Measurements from ENCODE around the gene CNTNAP2.

Gene CNTNAP2

GRCh38 chr7:148391591-148391990 lies 2275.0 kb downstream of the CNTNAP2 start:
- no peaks in the 10 kb centered on the region for H3K36me3 ChIP-seq (ENCODE audit: control insufficient read depth, insufficient read depth, low read length, severe bottlenecking)
- H3K9ac ChIP-seq (ENCODE audit: low read length) = no peak overlapping the region
- H3K9me3 ChIP-seq (ENCODE audit: control insufficient read depth, low read length) = no peaks in the 10 kb centered on the region
- no peak for DNase-seq (ENCODE audit: low read depth)
- H3K4me3 ChIP-seq (ENCODE audit: low read length) = no peak overlapping the region
- no peaks in the 10 kb centered on the region for H3K4me1 ChIP-seq (ENCODE audit: control insufficient read depth, insufficient read depth, low read length)
- H3K27me3 ChIP-seq (replicated peaks; ENCODE audit: control insufficient read depth, insufficient read depth, low read length) = peaks cover 14% of the 10 kb centered on the region

GRCh38 chr7:148394582-148394981 lies 2278.0 kb downstream of the CNTNAP2 start:
- H3K27me3 ChIP-seq (replicated peaks; ENCODE audit: control insufficient read depth, insufficient read depth, low read length) = peaks cover 21% of the 10 kb centered on the region
- no peak overlapping the region for H3K4me3 ChIP-seq (ENCODE audit: low read length)
- H3K36me3 ChIP-seq (ENCODE audit: control insufficient read depth, insufficient read depth, low read length, severe bottlenecking) = no peaks in the 10 kb centered on the region
- no peak for DNase-seq (ENCODE audit: low read depth)
- H3K9ac ChIP-seq (ENCODE audit: low read length) = no peak overlapping the region
- H3K4me1 ChIP-seq (ENCODE audit: control insufficient read depth, insufficient read depth, low read length) = no peaks in the 10 kb centered on the region
- H3K9me3 ChIP-seq (ENCODE audit: control insufficient read depth, low read length) = no peaks in the 10 kb centered on the region

- H3K9me3 ChIP-seq (ENCODE audit: control insufficient read depth, low read length) = no peaks in the 10 kb centered on the region
- no peak for DNase-seq (ENCODE audit: low read depth)
- H3K4me3 ChIP-seq (ENCODE audit: low read length) = no peak overlapping the region
- no peak overlapping the region for H3K9ac ChIP-seq (ENCODE audit: low read length)
- no peaks in the 10 kb centered on the region for H3K36me3 ChIP-seq (ENCODE audit: control insufficient read depth, insufficient read depth, low read length, severe bottlenecking)
- H3K4me1 ChIP-seq (ENCODE audit: control insufficient read depth, insufficient read depth, low read length) = no peaks in the 10 kb centered on the region
- H3K27me3 ChIP-seq (replicated peaks; ENCODE audit: control insufficient read depth, insufficient read depth, low read length) = peaks cover 25% of the 10 kb centered on the region
These were observed 2278.8 kb downstream of the CNTNAP2 start for GRCh38 chr7:148395352-148395811.

DNA sequence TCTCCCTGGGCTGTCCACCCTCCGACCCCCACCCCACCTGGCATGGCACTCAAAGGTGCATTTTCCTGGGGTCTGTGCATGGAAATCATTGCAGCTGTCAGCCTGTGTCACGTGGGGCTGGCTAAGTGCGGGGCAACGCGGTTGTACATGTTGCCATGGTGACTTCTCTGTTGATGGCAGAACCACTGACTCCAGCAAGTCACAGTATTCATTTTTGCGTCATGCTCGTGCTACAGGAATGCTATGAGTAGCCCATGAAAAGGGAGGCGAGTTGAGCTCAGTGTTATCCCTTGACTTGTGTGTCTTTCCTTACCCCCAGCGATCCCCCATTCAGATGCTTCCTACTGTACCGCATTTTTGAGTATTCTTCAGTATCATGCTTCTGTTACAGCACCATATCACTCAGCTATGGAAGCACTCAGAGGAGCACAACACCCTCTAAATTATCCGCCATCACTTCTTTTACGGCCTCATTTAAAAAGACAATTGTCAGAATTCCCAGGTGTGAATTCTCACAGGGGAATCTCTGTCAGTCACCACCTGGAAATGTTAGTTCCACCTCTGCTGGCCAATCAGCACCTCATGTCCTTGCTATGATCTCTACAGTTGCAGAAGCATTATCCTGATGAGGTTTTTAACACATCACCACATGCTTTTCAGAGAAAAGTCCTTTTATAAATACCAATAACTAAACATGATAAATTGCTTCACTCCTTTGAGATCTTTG lies 2279.6 kb downstream of the CNTNAP2 start:
- Histone ChIP-seq H3K36me3 (ENCODE audit: control insufficient read depth, insufficient read depth, low read length, severe bottlenecking) (no peaks in the 10 kb centered on the region), H3K4me3 (ENCODE audit: low read length) (no peak overlapping the region), H3K9me3 (ENCODE audit: control insufficient read depth, low read length) (no peaks in the 10 kb centered on the region), H3K9ac (ENCODE audit: low read length) (no peak overlapping the region), H3K4me1 (ENCODE audit: control insufficient read depth, insufficient read depth, low read length) (no peaks in the 10 kb centered on the region), H3K27me3 (replicated peaks; ENCODE audit: control insufficient read depth, insufficient read depth, low read length) (peaks cover 26% of the 10 kb centered on the region)
- no peak for DNase-seq (ENCODE audit: low read depth)

GRCh38 chr7:148397056-148397455 lies 2280.5 kb downstream of the CNTNAP2 start:
- DNase-seq (ENCODE audit: low read depth) = no peak
- H3K4me1 ChIP-seq (ENCODE audit: control insufficient read depth, insufficient read depth, low read length) = no peaks in the 10 kb centered on the region

GRCh38 chr7:148397551-148397950 lies 2280.9 kb downstream of the CNTNAP2 start:
- Histone ChIP-seq H3K27me3 (replicated peaks; ENCODE audit: control insufficient read depth, insufficient read depth, low read length) (peaks cover 23% of the 10 kb centered on the region), H3K4me3 (ENCODE audit: low read length) (no peak overlapping the region), H3K4me1 (ENCODE audit: control insufficient read depth, insufficient read depth, low read length) (no peaks in the 10 kb centered on the region), H3K9me3 (ENCODE audit: control insufficient read depth, low read length) (no peaks in the 10 kb centered on the region), H3K9ac (ENCODE audit: low read length) (no peak overlapping the region), H3K36me3 (ENCODE audit: control insufficient read depth, insufficient read depth, low read length, severe bottlenecking) (no peaks in the 10 kb centered on the region)
- DNase-seq (ENCODE audit: low read depth) = no peak

More at GRCh38 chr7:148397056-148397455, 2280.5 kb downstream of the CNTNAP2 start:
- H3K27me3 ChIP-seq (replicated peaks; ENCODE audit: control insufficient read depth, insufficient read depth, low read length) = peaks cover 26% of the 10 kb centered on the region
- H3K36me3 ChIP-seq (ENCODE audit: control insufficient read depth, insufficient read depth, low read length, severe bottlenecking) = no peaks in the 10 kb centered on the region
- no peak overlapping the region for H3K9ac ChIP-seq (ENCODE audit: low read length)
- H3K4me3 ChIP-seq (ENCODE audit: low read length) = no peak overlapping the region
- H3K9me3 ChIP-seq (ENCODE audit: control insufficient read depth, low read length) = no peaks in the 10 kb centered on the region

DNA sequence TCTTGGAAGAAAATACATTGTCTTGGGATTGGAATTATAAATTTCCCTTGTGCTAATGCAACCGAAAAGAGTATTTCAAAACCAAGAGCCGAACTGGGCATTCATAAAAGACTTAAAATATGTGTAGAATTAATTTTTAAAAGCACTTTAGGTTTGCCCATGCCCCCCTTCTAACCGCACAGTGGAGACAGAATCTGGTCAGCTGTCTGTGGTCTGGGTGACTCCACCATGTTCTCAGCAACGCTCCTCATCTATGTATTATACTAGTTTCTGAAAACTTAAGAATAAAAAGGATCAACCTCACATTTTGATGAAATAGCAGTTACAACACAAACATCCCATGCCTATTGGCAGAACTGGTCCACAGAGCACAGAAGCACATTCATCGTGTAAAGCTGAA lies 2281.4 kb downstream of the CNTNAP2 start:
- H3K36me3 ChIP-seq (ENCODE audit: control insufficient read depth, insufficient read depth, low read length, severe bottlenecking) = no peaks in the 10 kb centered on the region
- H3K4me1 ChIP-seq (ENCODE audit: control insufficient read depth, insufficient read depth, low read length) = no peaks in the 10 kb centered on the region
- H3K9me3 ChIP-seq (ENCODE audit: control insufficient read depth, low read length) = no peaks in the 10 kb centered on the region
- no peak for DNase-seq (ENCODE audit: low read depth)
- H3K9ac ChIP-seq (ENCODE audit: low read length) = no peak overlapping the region
- H3K4me3 ChIP-seq (ENCODE audit: low read length) = no peak overlapping the region
- peaks cover 21% of the 10 kb centered on the region for H3K27me3 ChIP-seq (replicated peaks; ENCODE audit: control insufficient read depth, insufficient read depth, low read length)

DNA sequence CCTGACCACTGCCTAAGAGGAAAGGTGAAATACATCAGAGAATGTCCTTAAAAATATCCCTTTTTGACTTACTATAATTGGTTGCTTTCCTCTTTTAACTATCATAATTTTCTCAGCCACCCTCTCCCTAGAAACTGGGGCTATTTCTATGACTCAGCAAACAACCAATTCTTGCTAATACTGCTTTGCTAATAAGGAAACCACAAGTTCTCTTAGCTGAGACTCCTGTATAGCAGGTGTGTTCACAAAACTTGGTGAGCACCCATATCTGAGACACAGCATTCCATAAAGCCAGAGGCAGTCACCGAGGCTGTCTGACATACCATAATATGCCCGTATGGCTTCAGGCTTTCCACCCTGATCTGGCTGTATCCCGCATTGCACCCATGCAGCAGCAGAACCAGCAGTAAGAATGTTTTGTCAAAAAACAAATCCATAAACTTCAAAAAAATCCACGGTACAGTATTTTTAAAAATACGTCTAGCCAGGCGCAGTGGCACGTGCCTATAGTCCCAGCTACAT lies 2282.3 kb downstream of the CNTNAP2 start:
- no peak for DNase-seq (ENCODE audit: low read depth)
- no peaks in the 10 kb centered on the region for H3K4me1 ChIP-seq (ENCODE audit: control insufficient read depth, insufficient read depth, low read length)
- peaks cover 21% of the 10 kb centered on the region for H3K27me3 ChIP-seq (replicated peaks; ENCODE audit: control insufficient read depth, insufficient read depth, low read length)
- no peaks in the 10 kb centered on the region for H3K9me3 ChIP-seq (ENCODE audit: control insufficient read depth, low read length)
- H3K36me3 ChIP-seq (ENCODE audit: control insufficient read depth, insufficient read depth, low read length, severe bottlenecking) = no peaks in the 10 kb centered on the region
- no peak overlapping the region for H3K4me3 ChIP-seq (ENCODE audit: low read length)
- H3K9ac ChIP-seq (ENCODE audit: low read length) = no peak overlapping the region

DNA sequence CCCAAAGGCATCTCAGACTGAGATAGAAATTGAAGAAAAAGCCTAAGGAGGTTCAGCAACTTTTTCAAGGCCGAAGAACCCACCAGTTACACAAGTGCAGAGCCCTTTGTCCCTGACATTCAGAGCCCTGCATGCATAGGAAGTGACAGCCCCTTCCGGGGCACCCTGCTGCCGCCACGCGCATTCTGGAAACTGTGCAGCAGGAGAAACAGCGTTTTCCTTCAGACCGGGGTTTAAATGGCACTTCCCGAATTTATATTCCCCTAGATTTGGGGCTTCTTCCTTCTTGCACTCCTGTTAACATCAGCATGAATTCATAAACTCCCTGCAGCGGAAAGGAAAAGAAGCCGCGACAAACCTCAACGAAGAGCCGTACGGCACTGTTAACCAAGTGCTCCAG lies 2283.5 kb downstream of the CNTNAP2 start:
- Histone ChIP-seq H3K4me1 (ENCODE audit: control insufficient read depth, insufficient read depth, low read length) (no peaks in the 10 kb centered on the region), H3K9ac (ENCODE audit: low read length) (no peak overlapping the region), H3K36me3 (ENCODE audit: control insufficient read depth, insufficient read depth, low read length, severe bottlenecking) (no peaks in the 10 kb centered on the region), H3K9me3 (ENCODE audit: control insufficient read depth, low read length) (no peaks in the 10 kb centered on the region), H3K27me3 (replicated peaks; ENCODE audit: control insufficient read depth, insufficient read depth, low read length) (peaks cover 21% of the 10 kb centered on the region), H3K4me3 (ENCODE audit: low read length) (no peak overlapping the region)
- DNase-seq (ENCODE audit: low read depth) = no peak

- DNase-seq (ENCODE audit: low read depth) = no peak
- no peaks in the 10 kb centered on the region for H3K36me3 ChIP-seq (ENCODE audit: control insufficient read depth, insufficient read depth, low read length, severe bottlenecking)
- H3K4me1 ChIP-seq (ENCODE audit: control insufficient read depth, insufficient read depth, low read length) = no peaks in the 10 kb centered on the region
- H3K9me3 ChIP-seq (ENCODE audit: control insufficient read depth, low read length) = no peaks in the 10 kb centered on the region
- no peak overlapping the region for H3K4me3 ChIP-seq (ENCODE audit: low read length)
- peaks cover 10% of the 10 kb centered on the region for H3K27me3 ChIP-seq (replicated peaks; ENCODE audit: control insufficient read depth, insufficient read depth, low read length)
- H3K9ac ChIP-seq (ENCODE audit: low read length) = no peak overlapping the region
These were observed 2285.6 kb downstream of the CNTNAP2 start for GRCh38 chr7:148402159-148402558.

- no peaks in the 10 kb centered on the region for H3K36me3 ChIP-seq (ENCODE audit: control insufficient read depth, insufficient read depth, low read length, severe bottlenecking)
- H3K27me3 ChIP-seq (replicated peaks; ENCODE audit: control insufficient read depth, insufficient read depth, low read length) = peaks cover 4% of the 10 kb centered on the region
- H3K4me1 ChIP-seq (ENCODE audit: control insufficient read depth, insufficient read depth, low read length) = no peaks in the 10 kb centered on the region
- no peak overlapping the region for H3K4me3 ChIP-seq (ENCODE audit: low read length)
- DNase-seq (ENCODE audit: low read depth) = no peak
- no peak overlapping the region for H3K9ac ChIP-seq (ENCODE audit: low read length)
- H3K9me3 ChIP-seq (ENCODE audit: control insufficient read depth, low read length) = no peaks in the 10 kb centered on the region
These were observed 2286.9 kb downstream of the CNTNAP2 start for GRCh38 chr7:148403466-148403993.

All from adipocyte (in vitro differentiated cells).